AG09319 (cell line): ENCODE results near the gene PRDM16.

ENCODE experiments used
- DNase-seq: peaks from one replicate; pipeline ENCODE4 v3.0.0-alpha.2; 2010; ENCODE audit warnings: low read depth; ENCODE audit errors: extremely low read depth
- TF ChIP-seq, protein P1 (sequence below): IDR thresholded peaks from 2 replicates; pipeline ENCODE4 v1.5.1; 2011; ENCODE audit warnings: low read depth, mild to moderate bottlenecking, inconsistent platforms, low read length, moderate library complexity

PRDM16 gene

DNA sequence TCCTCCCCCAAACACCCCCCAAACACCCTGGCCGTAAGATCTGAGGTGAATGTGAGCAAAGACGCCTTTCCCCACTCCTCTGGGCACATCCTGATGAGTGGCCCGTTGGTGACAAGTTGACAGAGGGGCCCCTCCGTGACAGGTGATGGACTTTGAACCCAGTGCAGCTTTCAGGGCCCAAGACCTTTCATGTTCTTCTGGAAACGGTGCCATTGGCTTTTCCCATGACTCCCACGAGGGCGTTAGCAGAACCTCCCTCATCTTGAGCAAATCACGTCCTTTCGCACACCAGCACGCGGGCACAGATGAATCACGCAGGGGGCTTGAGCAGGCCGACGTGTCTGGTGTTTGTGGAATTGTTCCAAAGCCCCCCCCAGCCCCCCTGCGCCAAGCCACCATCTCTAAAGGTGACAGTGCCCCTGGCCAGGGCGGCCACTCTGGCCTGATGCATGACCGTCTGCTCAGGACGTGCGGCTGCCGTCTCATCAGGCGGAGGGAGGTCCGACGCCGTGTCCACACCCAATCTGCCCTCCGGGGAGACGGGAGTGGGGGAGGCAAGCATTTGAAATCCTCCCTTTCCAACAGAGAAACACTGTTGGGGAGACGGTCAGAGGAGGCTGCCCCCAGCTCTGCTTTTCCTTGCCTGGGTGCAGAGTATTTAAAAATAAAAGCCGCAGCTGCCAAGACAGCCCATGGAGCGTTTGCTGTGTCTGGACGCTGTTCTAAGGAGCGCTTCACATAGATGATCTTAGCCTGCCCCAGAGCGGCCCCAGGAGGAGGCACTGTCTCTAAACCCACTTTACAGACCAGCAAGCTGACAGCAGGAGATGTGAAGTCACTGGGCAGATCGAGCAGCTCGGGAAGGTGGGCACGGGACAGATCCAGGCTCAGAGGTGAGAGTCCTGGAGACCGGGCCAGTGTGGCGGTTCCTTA is 287.2 kb downstream of the PRDM16 start:
- TF ChIP-seq, protein P1, sequence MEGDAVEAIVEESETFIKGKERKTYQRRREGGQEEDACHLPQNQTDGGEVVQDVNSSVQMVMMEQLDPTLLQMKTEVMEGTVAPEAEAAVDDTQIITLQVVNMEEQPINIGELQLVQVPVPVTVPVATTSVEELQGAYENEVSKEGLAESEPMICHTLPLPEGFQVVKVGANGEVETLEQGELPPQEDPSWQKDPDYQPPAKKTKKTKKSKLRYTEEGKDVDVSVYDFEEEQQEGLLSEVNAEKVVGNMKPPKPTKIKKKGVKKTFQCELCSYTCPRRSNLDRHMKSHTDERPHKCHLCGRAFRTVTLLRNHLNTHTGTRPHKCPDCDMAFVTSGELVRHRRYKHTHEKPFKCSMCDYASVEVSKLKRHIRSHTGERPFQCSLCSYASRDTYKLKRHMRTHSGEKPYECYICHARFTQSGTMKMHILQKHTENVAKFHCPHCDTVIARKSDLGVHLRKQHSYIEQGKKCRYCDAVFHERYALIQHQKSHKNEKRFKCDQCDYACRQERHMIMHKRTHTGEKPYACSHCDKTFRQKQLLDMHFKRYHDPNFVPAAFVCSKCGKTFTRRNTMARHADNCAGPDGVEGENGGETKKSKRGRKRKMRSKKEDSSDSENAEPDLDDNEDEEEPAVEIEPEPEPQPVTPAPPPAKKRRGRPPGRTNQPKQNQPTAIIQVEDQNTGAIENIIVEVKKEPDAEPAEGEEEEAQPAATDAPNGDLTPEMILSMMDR = no peak
- DNase-seq = no peak

DNA sequence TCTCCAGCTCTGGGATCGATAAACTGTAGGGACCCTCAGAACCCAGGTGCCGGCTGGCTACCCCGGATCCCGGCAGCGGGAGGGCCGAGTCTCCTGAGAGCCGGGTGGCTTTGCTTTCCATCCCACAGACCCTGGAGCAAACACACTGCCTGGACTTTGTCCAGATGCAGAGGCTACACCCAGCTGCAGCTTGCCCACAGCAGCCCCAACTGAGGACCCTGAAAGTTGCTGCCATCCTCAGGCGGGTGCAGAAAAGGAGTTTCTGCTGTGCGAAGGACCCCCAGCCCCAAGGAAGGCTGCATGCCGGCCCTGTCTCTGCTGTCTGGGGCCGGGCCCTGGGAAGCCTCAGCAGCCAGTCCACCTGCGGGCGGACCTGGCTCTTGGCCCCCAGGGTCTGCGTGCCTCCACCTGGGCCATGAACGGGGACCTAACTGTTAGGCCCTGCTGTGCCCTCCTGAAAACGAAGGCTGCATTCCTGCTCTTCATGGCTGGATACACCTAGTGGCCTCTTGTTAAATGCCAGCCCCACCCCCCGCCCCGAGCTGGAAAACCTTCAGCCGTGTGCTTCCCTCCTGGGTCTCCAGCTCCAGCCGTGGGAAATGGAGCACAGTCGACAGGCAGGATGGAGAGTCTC is 287.9 kb downstream of the PRDM16 start:
- no peak for DNase-seq
- TF ChIP-seq, protein P1 = no peak

DNA sequence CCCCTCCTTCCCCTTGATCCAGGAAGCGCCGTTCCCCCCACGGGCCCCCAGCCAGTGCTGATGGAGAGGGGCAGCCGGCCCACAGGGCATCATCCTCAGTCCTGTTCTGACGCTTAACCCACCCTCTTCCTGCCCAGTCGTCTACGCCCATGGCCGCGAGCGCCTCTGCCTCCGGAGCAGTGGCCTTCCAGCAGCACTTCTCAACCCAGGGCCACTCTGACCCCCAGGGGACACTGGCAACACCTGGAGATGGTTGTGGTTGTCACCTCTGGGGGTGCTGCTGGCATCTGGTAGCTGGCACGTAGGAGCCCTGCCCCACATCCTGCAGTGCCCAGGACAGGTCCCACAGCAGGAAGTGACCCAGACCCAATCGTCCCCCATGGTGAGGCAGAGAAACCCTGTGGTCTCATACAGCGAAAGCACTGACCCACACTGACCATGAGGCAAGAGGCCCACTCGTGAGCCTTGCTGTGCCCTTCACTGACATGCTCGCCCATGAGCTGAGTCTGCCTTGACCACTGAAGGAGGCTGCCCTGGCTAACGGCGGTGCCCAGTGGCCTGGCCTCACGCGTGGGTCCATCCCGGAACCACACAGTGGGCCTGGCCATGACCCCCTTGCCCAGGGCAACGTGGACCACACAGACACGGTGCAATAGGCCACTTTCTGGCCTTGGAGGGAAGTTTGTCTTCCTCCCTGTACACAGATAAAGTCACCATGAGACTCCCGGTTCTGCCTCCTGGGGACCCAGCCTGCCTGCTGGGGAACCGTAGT is 288.7 kb downstream of the PRDM16 start:
- TF ChIP-seq, protein P1 = no peak
- DNase-seq = no peak

DNA sequence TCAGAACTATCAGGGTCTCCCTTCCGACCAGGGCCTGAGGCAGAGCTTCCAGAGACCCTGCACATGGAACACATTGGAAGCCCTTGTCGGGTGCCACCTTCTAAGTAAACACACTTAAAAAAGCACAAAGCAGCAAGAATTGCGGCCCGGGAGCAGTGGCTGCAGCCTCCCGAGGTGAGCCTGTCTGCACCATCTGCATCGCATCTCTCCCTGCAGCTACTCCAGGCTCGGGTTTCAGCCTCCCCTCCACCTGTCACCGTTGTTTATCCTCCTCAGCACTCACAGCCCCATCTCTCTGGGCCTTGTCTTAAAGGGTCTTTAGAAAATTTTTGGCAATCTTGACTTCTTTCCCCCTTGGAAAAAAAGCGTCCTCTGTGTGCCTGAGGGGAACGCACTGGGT is 290.3 kb downstream of the PRDM16 start:
- TF ChIP-seq, protein P1 = no peak
- DNase-seq = no peak

DNA sequence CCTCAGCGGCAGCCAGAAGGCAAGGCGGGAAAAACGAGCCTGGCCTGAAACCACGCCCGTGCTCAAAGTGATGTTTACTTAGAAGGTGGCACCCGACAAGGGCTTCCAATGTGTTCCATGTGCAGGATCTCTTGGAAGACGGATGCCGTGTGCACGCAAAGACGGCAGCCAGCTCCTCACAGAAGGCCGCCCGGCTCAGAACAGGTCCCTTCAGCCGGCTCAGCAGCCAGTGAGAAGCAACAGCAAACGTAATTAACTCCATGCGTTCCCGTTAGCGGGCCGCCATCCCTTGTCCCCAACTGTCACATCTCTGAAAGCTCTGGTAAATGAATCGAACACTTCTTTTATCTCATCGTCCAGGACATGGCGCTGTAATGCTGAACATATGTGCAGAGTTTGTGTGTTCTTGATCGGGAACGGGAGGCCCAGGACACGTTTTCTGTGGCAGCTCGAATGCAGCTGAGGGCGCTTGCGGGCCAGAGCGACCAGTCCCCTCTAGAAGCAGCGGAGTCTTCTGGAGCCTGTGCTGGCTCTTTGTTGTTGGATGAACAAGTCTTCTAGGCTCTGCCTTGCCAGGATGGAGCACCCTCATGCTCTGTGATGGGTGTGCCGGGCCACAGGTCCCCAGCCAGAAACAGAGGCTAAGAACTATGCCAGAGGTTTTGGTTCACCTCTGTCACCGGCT is 290.9 kb downstream of the PRDM16 start:
- no peak for DNase-seq
- TF ChIP-seq, protein P1 = no peak

DNA sequence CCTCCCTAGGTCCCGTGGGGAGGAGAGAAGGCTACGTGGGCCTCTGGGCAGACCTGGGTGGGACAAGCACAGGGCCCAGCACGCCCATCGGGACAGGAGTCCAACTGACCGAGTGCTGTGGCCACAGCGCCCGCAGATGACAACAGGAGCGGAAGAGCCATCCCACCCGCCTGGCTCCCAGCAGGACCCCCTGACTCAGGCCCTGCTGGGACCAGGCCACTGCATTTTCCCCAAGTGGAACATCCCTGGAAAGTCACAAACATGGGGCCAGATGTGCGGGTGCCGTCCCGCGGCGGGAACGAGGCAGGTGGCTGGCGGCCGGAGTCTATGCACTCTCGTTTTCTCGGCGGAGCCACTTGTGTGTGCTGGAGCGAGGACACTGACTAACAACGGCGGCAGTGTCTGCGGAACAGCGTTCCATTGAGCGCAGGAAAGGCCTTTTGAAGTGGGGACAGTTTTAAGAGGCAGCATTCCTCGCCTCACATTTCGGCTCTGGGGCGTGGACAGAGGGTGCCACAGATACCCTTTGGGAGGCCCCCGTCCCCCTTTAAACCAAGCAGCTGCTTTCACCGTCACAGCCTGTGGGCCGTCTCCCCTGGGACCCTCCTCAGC is 291.7 kb downstream of the PRDM16 start:
- no peak for DNase-seq
- TF ChIP-seq, protein P1 = no peak
